ENCODE measurements around the gene CLHC1.

CLHC1 gene

DNA sequence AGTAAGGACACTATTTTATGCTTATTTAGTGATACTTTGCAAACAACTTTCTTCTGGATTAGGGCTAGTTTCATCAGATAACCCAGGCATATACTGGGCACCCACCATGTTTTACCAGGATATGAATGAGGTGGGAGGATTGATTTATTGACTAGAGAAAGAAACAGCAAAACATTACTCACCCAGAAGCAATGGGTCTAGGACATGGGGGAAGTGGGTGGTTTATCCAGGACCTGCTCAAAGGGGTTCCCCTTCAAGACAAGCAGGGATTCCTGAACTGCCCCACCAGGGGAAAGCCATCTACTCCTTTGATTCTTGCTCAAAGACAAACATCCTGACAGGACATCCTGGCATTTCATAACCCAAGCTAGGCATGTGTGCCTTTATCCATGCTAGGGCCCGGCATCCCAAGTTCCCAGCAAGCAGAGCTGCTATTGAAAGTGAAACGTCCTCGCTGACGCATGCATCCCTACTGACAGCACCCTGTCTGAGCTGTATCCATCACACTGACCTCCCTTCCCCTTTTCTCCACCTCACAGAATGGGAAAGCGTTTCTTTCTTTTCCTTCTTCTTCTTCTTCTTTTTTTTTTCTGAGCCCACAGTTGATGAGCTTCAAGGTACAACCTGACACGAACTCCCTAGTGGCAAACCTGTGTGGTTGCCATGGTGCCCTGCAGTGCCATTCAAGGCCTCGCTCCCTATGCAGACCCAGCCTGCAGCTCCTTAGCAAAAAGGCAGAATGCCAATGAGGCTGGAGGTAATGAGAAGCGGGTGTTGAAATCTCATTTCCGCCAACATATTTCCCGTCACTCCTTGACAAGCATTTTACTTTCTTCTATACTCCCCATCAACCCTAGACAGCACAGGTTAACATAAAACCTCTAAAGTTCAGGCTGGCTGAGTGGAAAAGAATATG, 70.5 kb downstream of the CLHC1 start:
- in situ Hi-C loops (cut with HindIII; ENCODE audit: low sequenced_read_pairs), result no loop called here
- no peak overlapping the region for H3K4me3 ChIP-seq (ENCODE audit: low read depth, low read length)
- DNase-seq (ENCODE audit: low read depth), result no peak
- TF ChIP-seq, protein P1, sequence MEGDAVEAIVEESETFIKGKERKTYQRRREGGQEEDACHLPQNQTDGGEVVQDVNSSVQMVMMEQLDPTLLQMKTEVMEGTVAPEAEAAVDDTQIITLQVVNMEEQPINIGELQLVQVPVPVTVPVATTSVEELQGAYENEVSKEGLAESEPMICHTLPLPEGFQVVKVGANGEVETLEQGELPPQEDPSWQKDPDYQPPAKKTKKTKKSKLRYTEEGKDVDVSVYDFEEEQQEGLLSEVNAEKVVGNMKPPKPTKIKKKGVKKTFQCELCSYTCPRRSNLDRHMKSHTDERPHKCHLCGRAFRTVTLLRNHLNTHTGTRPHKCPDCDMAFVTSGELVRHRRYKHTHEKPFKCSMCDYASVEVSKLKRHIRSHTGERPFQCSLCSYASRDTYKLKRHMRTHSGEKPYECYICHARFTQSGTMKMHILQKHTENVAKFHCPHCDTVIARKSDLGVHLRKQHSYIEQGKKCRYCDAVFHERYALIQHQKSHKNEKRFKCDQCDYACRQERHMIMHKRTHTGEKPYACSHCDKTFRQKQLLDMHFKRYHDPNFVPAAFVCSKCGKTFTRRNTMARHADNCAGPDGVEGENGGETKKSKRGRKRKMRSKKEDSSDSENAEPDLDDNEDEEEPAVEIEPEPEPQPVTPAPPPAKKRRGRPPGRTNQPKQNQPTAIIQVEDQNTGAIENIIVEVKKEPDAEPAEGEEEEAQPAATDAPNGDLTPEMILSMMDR (IDR thresholded peaks at IDR 0.05; ENCODE audit: low read depth, low read length, missing control alignments), result no peak

DNA sequence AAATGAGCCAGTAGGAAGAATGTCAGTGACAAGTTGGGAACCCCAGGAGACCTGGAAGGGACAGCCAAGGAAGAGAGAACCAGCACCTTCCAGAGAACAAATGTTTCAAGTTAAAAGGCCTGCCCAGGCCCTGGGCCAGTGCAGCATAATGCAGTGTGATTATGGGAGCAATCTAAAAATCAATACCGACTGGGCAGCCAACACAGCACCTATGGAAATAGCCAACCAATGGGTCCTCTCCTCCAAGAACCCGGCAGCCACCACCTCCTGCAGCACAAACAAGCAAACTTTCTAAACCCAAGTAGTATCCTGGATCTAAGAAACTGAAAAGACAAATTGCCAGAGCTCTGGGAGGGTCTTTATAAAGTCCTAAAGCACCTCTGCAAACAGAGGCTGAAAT, 71.7 kb downstream of the CLHC1 start:
- DNase-seq (ENCODE audit: low read depth), result no peak
- in situ Hi-C loops (cut with HindIII; ENCODE audit: low sequenced_read_pairs), result no loop called here

DNA sequence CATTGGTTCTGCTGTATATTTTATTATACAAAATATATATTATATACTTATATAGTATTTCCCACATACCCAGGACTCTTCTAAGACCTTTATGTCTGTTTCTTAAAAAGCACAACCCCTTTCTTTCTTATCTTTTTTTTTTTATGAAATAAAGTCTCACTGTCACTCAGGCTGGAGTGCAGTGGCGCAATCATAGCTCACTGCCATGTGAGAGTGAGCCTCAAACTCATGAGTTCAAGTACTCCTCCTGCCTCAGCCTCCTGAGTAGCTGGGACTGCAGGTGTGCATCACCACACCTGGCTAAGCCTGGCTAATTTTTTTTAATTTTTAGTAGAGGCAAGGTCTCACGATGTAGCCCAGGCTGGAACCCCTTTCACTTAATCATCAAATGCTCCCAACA, 72.3 kb downstream of the CLHC1 start:
- in situ Hi-C loops (cut with HindIII; ENCODE audit: low sequenced_read_pairs), result no loop called here
- TF ChIP-seq, protein P1 (IDR thresholded peaks at IDR 0.05; ENCODE audit: low read depth, low read length, missing control alignments), result no peak
- no peak for DNase-seq (ENCODE audit: low read depth)
- H3K4me3 ChIP-seq (ENCODE audit: low read depth, low read length), result no peak overlapping the region

More for the DNA sequence above, 71.7 kb downstream of the CLHC1 start:
- no peak overlapping the region for H3K4me3 ChIP-seq (ENCODE audit: low read depth, low read length)
- TF ChIP-seq, protein P1 (IDR thresholded peaks at IDR 0.05; ENCODE audit: low read depth, low read length, missing control alignments), result no peak

DNA sequence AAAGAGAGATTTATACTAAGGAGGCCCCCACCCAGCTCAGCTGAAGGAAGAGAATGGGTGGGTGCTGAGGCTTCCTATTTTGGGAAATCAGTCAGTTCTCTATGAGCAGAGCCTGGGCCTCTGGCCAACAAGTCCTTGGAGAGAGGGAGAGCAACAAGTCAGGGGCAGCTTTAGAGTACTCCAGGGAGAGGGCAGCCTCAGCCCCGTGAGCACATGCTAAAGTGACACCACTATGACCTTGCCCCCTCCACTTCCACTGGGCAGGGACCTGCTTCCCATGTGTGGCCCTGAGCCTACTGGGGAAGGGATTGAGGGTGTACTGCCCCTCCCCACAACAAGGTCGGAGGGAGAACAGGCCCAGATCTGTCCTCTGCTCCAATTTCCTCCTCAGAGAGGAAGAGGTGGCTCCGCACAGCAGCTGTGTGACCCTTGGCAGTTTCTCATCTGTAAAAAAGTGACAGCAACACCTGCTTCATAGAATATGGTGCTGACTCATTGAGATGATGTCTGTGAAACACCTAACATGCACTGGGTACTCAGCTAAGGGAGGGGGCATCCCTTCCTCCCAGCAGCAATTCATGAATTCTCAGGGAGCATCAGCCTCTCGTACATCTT, 72.9 kb downstream of the CLHC1 start:
- DNase-seq (ENCODE audit: low read depth), result no peak
- TF ChIP-seq, protein P1 (IDR thresholded peaks at IDR 0.05; ENCODE audit: low read depth, low read length, missing control alignments), result no peak
- no peak overlapping the region for H3K4me3 ChIP-seq (ENCODE audit: low read depth, low read length)
- in situ Hi-C loops (cut with HindIII; ENCODE audit: low sequenced_read_pairs), result no loop called here

DNA sequence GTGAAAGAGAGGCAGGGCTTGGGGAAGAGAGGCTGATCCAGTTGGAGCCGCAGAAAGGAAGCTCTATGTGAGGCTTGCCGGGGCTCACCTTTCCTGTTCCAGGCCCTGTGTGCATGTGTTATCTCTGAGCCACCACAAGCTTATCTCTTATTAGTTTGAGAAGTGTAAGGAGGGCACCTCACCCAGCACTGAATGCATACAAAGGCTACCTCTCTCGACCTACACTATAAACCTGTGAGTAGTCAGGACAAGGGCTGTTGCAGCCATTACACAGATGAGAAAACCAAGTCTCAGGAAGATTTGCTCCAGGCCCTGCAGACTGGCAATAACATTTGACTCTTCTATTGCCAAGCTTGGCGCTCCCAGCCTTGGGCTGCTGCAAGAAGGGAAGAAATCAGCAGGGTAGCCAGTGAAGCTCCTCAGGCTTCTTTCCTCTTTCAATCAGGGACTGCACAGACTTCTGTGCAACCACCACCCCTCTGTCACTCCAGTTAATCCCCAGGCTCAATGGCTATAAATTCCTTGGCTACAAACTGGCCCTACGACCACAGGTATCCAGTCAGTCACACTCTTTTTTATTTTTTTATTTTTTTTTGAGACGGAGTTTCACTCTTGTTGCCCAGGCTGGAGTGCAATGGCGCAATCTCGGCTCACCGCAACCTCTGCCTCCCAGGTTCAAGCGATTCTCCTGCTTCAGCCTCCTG, 73.8 kb downstream of the CLHC1 start:
- H3K4me3 ChIP-seq (ENCODE audit: low read depth, low read length), result no peak overlapping the region
- DNase-seq (ENCODE audit: low read depth), result no peak
- in situ Hi-C loops (cut with HindIII; ENCODE audit: low sequenced_read_pairs), result no loop called here
- TF ChIP-seq, protein P1 (IDR thresholded peaks at IDR 0.05; ENCODE audit: low read depth, low read length, missing control alignments), result no peak

DNA sequence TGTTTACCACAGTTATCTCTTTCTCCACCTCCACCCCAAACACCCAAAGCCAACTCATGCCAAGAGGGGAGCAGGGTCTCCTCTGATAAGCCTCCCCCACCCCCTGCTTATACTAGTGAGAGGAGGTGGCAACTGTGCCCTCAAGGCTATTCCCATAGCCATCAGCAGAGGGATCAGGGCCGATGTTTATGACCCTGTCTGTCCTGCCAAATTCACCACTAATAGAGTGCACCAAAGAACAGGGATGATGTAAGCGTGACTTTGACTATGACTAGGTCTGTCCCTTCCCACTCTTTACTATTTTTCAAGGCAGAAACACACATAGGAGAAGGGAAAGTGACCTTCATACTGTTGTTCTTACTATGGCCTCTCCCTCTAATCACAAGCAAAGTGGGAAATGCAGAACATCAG, 74.6 kb downstream of the CLHC1 start:
- in situ Hi-C loops (cut with HindIII; ENCODE audit: low sequenced_read_pairs), result no loop called here
- H3K4me3 ChIP-seq (ENCODE audit: low read depth, low read length), result no peak overlapping the region
- no peak for DNase-seq (ENCODE audit: low read depth)
- TF ChIP-seq, protein P1 (IDR thresholded peaks at IDR 0.05; ENCODE audit: low read depth, low read length, missing control alignments), result peak; percentile 17
